Measurements from ENCODE around the gene KCND3. TPM values are rescaled to one million over a fixed set of nuclear protein-coding genes. Genes with fewer than 3 reads are reported as not detected.

Gene KCND3
- total and polyA plus RNA-seq, 4 donors, result 1.0 to 27.1 (median 6.1) TPM

- Histone ChIP-seq H3K9ac (ENCODE audit: low read depth in 1 of 2, low read length in 2 of 2) (no peak overlapping the region), H3K27me3 (ENCODE audit: control insufficient read depth in 4 of 4, insufficient read depth in 4 of 4, low read length in 3 of 4) (no peaks in the 10 kb centered on the region), H3K9me3 (ENCODE audit: control insufficient read depth in 4 of 4, low read length in 3 of 4) (no peaks in the 10 kb centered on the region), H3K4me3 (ENCODE audit: low read depth in 1 of 3, low read length in 3 of 3) (no peak overlapping the region), H3K27ac (ENCODE audit: low read depth in 1 of 2, low read length in 2 of 2) (no peak overlapping the region), H3K4me1 (ENCODE audit: control insufficient read depth in 4 of 4, insufficient read depth in 4 of 4, low read length in 3 of 4) (peaks cover 0 to 5% (median 0%) of the 10 kb centered on the region in 4 donors), H3K36me3 (ENCODE audit: control insufficient read depth in 4 of 4, insufficient read depth in 3 of 4, low read depth in 1 of 4, low read length in 3 of 4) (no peaks in the 10 kb centered on the region)
- WGBS, result 88% methylated on average over 6 of the region's 6 CpGs
- TF ChIP-seq RXRA (IDR thresholded peaks at IDR 0.05) (no peak), CTCF (IDR thresholded peaks at IDR 0.05; ENCODE audit: low read depth, low read length, missing input control) (no peak), NR2F2 (IDR thresholded peaks at IDR 0.05) (no peak), YY1 (IDR thresholded peaks at IDR 0.05) (no peak), EGR1 (IDR thresholded peaks at IDR 0.05; ENCODE audit: low read depth in 2 of 2) (no peak), FOXA2 (IDR thresholded peaks at IDR 0.05) (no peak), RAD21 (IDR thresholded peaks at IDR 0.05) (no peak), JUND (IDR thresholded peaks at IDR 0.05) (no peak), FOXA1 (IDR thresholded peaks at IDR 0.05) (no peak), ZBTB33 (IDR thresholded peaks at IDR 0.05) (no peak), GABPA (IDR thresholded peaks at IDR 0.05 in 1 of 2, conservative IDR thresholded peaks at IDR 0.05 in 1 of 2) (no peak), SP1 (IDR thresholded peaks at IDR 0.05) (no peak), HNF4A (conservative IDR thresholded peaks at IDR 0.05) (no peak), HNF4G (IDR thresholded peaks at IDR 0.05) (no peak), TAF1 (conservative IDR thresholded peaks at IDR 0.05) (no peak)
- TF ChIP-seq, protein P1, sequence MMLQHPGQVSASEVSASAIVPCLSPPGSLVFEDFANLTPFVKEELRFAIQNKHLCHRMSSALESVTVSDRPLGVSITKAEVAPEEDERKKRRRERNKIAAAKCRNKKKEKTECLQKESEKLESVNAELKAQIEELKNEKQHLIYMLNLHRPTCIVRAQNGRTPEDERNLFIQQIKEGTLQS (IDR thresholded peaks at IDR 0.05), result no peak
- TF ChIP-seq, protein P2, sequence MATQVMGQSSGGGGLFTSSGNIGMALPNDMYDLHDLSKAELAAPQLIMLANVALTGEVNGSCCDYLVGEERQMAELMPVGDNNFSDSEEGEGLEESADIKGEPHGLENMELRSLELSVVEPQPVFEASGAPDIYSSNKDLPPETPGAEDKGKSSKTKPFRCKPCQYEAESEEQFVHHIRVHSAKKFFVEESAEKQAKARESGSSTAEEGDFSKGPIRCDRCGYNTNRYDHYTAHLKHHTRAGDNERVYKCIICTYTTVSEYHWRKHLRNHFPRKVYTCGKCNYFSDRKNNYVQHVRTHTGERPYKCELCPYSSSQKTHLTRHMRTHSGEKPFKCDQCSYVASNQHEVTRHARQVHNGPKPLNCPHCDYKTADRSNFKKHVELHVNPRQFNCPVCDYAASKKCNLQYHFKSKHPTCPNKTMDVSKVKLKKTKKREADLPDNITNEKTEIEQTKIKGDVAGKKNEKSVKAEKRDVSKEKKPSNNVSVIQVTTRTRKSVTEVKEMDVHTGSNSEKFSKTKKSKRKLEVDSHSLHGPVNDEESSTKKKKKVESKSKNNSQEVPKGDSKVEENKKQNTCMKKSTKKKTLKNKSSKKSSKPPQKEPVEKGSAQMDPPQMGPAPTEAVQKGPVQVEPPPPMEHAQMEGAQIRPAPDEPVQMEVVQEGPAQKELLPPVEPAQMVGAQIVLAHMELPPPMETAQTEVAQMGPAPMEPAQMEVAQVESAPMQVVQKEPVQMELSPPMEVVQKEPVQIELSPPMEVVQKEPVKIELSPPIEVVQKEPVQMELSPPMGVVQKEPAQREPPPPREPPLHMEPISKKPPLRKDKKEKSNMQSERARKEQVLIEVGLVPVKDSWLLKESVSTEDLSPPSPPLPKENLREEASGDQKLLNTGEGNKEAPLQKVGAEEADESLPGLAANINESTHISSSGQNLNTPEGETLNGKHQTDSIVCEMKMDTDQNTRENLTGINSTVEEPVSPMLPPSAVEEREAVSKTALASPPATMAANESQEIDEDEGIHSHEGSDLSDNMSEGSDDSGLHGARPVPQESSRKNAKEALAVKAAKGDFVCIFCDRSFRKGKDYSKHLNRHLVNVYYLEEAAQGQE (IDR thresholded peaks at IDR 0.05), result no peak
- TF ChIP-seq, protein P3, sequence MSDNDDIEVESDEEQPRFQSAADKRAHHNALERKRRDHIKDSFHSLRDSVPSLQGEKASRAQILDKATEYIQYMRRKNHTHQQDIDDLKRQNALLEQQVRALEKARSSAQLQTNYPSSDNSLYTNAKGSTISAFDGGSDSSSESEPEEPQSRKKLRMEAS (IDR thresholded peaks at IDR 0.05), result no peak
- DNase-seq (ENCODE audit: low spot score), result no peak
Measured at GRCh38 chr1:111731956-111732355, 257.5 kb downstream of the KCND3 start.
